ENCODE results near the gene SAMD4B.

SAMD4B gene

GRCh38 chr19:39427707-39428106, 85.5 kb downstream of the SAMD4B start:
- no peak overlapping the region for H3K4me3 ChIP-seq (ENCODE audit: low read depth, low read length)
- TF ChIP-seq CTCF (IDR thresholded peaks at IDR 0.05; ENCODE audit: low read depth, low read length, missing control alignments) = no peak
- no peak for DNase-seq (ENCODE audit: low read depth)

- no peak for DNase-seq (ENCODE audit: low read depth)
- H3K4me3 ChIP-seq (ENCODE audit: low read depth, low read length) = no peak overlapping the region
- no peak for TF ChIP-seq CTCF (IDR thresholded peaks at IDR 0.05; ENCODE audit: low read depth, low read length, missing control alignments)
Observed at GRCh38 chr19:39428283-39429112, 86.3 kb downstream of the SAMD4B start.

- TF ChIP-seq CTCF (IDR thresholded peaks at IDR 0.05; ENCODE audit: low read depth, low read length, missing control alignments) = no peak
- no peak overlapping the region; the same call in 1 of the 2 replicates for H3K4me3 ChIP-seq (ENCODE audit: low read depth, low read length)
- DNase-seq (ENCODE audit: low read depth) = no peak
Observed at GRCh38 chr19:39430675-39431593, 88.7 kb downstream of the SAMD4B start.

GRCh38 chr19:39432677-39433025, 90.4 kb downstream of the SAMD4B start:
- no peak for TF ChIP-seq CTCF (IDR thresholded peaks at IDR 0.05; ENCODE audit: low read depth, low read length, missing control alignments)
- DNase-seq (ENCODE audit: low read depth) = no peak
- no peak overlapping the region for H3K4me3 ChIP-seq (ENCODE audit: low read depth, low read length)

GRCh38 chr19:39433480-39434079, 91.4 kb downstream of the SAMD4B start:
- DNase-seq (ENCODE audit: low read depth) = no peak
- H3K4me3 ChIP-seq (ENCODE audit: low read depth, low read length) = peak overlapping the region; percentile 87
- TF ChIP-seq CTCF (IDR thresholded peaks at IDR 0.05; ENCODE audit: low read depth, low read length, missing control alignments) = no peak

GRCh38 chr19:39434123-39435076, 92.2 kb downstream of the SAMD4B start:
- TF ChIP-seq CTCF (IDR thresholded peaks at IDR 0.05; ENCODE audit: low read depth, low read length, missing control alignments) = no peak
- no peak for DNase-seq (ENCODE audit: low read depth)
- peak overlapping the region; percentile 87 for H3K4me3 ChIP-seq (ENCODE audit: low read depth, low read length)

Measured in GM12864 (cell line).